ENCODE results near the gene ADH6.
"Not testable (repeated sequence)": the region's sequence is repeated elsewhere in the genome, so short reads cannot be mapped to it uniquely, and the experiment has no call there.

Gene ADH6

GRCh38 chr4:99189900-99190299 lies 29.1 kb downstream of the ADH6 start:
- not testable (repeated sequence) for DNase-seq

- DNase-seq, result no peak
Observed at GRCh38 chr4:99186029-99186428, 33.0 kb downstream of the ADH6 start.

- DNase-seq, result no peak
Observed at GRCh38 chr4:99185581-99185980, 33.5 kb downstream of the ADH6 start.

- peak; percentile 73 for DNase-seq
Observed at GRCh38 chr4:99180382-99181070, 38.5 kb downstream of the ADH6 start.

- DNase-seq, result no peak
Observed at GRCh38 chr4:99179626-99180025, 39.4 kb downstream of the ADH6 start.

- no peak for DNase-seq
Observed at GRCh38 chr4:99179178-99179577, 39.9 kb downstream of the ADH6 start.

- no peak for DNase-seq
Observed at GRCh38 chr4:99166544-99166943, 52.5 kb downstream of the ADH6 start.

GRCh38 chr4:99165978-99166377 lies 53.1 kb downstream of the ADH6 start:
- no peak for DNase-seq

GRCh38 chr4:99161373-99162099 lies 57.5 kb downstream of the ADH6 start:
- no peak for DNase-seq

- DNase-seq, result no peak
Observed at GRCh38 chr4:99159699-99160098, 59.3 kb downstream of the ADH6 start.

- no peak for DNase-seq
Observed at GRCh38 chr4:99157478-99157935, 61.5 kb downstream of the ADH6 start.

- DNase-seq, result no peak
Observed at GRCh38 chr4:99156992-99157391, 62.1 kb downstream of the ADH6 start.

GRCh38 chr4:99154658-99155342 lies 64.2 kb downstream of the ADH6 start:
- DNase-seq, result no peak
